Upper lobe of right lung (tissue), 1 donor: ENCODE data around the gene ZNRD2. TPM values are rescaled to one million over a fixed set of nuclear protein-coding genes. Genes with fewer than 3 reads are reported as not detected.

Experiments used
- ATAC-seq: fragments of 200-7000 bp; cut with Tn5 transposase; one replicate; pipeline ENCODE4 v1.9.1; 2020; ENCODE audit warnings: mild to moderate bottlenecking, moderate library complexity
- DNase-seq: peaks from one replicate; pipeline ENCODE4 v3.0.0-alpha.2; 2020
- H3K27ac ChIP-seq: fragments of 200-600 bp; one replicate; pipeline ENCODE4 v1.8.0; 2022
- H3K27me3 ChIP-seq: fragments of 200-600 bp; one replicate; pipeline ENCODE4 v1.8.0; 2022; ENCODE audit warnings: mild to moderate bottlenecking
- H3K36me3 ChIP-seq: fragments of 200-600 bp; one replicate; pipeline ENCODE4 v1.8.0; 2022
- H3K4me1 ChIP-seq: fragments of 200-600 bp; one replicate; pipeline ENCODE4 v1.8.0; 2022
- H3K4me3 ChIP-seq: fragments of 200-600 bp; one replicate; pipeline ENCODE4 v1.8.0; 2022; ENCODE audit warnings: mild to moderate bottlenecking
- H3K9me3 ChIP-seq: fragments of 200-600 bp; one replicate; pipeline ENCODE4 v1.8.0; 2022
- CTCF ChIP-seq: fragments of 200-600 bp; IDR thresholded peaks from one replicate; pipeline ENCODE4 v1.8.0; 2022; ENCODE audit warnings: antibody characterized with exemption
- intact Hi-C: fragments of 100-400 bp; cut with DNase I; formaldehyde crosslinking; loops from one replicate; pipeline ENCODE4 v1.11.0; 2022
- total RNA-seq: library from RNA; stranded (reverse); fragmentation: NEBNext Ultra II Directional; extraction: Animal tissue kit (Norgen Biotek cat#: 25700); gene quantifications from one replicate; pipeline ENCODE4 v1.2.1, GENCODE V29; 2021
- donor health status: DM: no; HTN: yes; CAD: no; lungs with severe emphysema.

Gene ZNRD2
- total RNA-seq, 1 donor from 2014 or later, result 24.0 TPM

DNA sequence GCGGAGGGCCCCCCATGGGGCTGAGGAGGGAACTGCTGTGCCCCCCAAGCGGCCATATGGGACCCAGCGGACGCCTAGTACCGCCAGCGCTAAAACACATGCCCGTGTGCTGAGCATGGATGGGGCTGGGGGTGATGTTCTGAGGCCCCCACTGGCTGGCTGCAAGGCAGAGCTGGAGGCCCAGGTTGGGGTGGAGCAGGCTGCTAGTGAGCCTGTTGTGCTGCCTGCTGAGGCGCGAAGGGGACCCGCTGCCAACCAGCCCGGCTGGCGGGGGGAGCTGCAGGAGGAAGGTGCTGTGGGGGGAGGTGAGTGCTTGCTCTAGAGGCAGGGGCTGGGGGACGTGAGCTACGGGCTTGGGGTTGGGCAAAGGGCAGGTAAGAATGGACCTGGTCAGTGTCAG is 48.5 kb downstream of the ZNRD2 start:
- DNase-seq (no peak), ATAC-seq (no peak)
- no peak for TF ChIP-seq CTCF
- Histone ChIP-seq H3K36me3 (peaks cover 50% of the 10 kb centered on the region), H3K27ac (no peak overlapping the region), H3K4me1 (peaks cover 12% of the 10 kb centered on the region), H3K9me3 (no peaks in the 10 kb centered on the region), H3K4me3 (no peak overlapping the region), H3K27me3 (no peaks in the 10 kb centered on the region)
- intact Hi-C loops, result no loop called here

DNA sequence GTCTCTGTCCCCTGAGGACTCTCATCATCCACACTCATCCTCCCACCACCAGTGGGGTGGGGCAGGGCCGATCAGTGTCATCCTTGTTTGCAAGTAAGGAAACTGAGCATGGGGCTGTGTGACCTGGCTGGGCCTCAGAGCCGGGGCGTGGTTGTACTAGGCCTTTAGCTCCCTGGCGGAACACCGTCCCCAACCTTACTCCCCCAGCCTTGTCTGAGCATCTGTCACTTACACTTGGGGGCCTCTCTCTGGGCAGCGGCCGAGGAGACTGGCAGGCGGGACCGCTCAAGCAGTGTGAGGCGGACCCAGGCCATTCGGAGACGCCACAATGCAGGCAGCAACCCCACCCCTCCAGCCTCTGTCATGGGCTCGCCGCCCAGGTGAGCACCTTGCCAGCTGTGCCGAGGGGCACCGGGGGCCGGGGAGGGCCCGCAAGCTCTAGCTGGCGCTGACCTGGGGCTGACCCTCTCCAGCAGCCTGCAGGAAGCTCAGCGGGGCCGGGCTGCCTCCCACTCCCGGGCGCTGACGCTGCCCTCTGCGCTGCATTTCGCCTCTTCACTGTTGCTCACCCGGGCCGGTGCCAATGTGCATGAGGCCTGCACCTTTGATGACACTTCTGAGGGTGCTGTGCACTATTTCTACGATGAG is 49.1 kb downstream of the ZNRD2 start:
- DNase-seq, result no peak
- H3K27me3 ChIP-seq, result no peaks in the 10 kb centered on the region
- no peak overlapping the region for H3K4me3 ChIP-seq
- no peak for ATAC-seq
- H3K9me3 ChIP-seq, result no peaks in the 10 kb centered on the region
- H3K4me1 ChIP-seq, result peaks cover 12% of the 10 kb centered on the region
- H3K36me3 ChIP-seq, result peaks cover 56% of the 10 kb centered on the region
- H3K27ac ChIP-seq, result no peak overlapping the region
- intact Hi-C loops, result no loop called here
- no peak for TF ChIP-seq CTCF

DNA sequence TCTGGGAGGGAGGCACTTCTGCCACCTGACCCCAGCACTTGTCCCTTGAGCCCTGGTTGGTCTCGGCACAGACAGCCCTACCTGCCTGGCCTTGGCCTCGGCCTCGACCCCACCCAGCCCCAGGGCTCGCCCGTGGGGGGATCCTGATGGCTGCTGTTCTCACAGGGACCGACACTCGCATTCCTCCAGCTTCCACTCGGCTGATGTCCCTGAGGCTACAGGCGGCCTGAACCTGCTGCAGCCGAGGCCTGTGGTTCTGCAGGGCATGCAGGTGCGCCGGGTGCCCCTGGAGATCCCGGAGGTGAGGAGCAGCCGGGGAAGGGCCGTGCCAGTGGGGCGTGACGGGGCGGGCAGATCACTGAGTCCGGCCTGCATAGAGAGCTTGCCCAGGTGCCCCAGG is 50.4 kb downstream of the ZNRD2 start:
- DNase-seq, result no peak
- Histone ChIP-seq H3K9me3 (no peaks in the 10 kb centered on the region), H3K27ac (no peak overlapping the region), H3K4me3 (no peak overlapping the region), H3K27me3 (no peaks in the 10 kb centered on the region), H3K4me1 (peaks cover 12% of the 10 kb centered on the region), H3K36me3 (peaks cover 69% of the 10 kb centered on the region)
- ATAC-seq, result peak; percentile 40
- no peak for TF ChIP-seq CTCF
- intact Hi-C loops, result no loop called here

DNA sequence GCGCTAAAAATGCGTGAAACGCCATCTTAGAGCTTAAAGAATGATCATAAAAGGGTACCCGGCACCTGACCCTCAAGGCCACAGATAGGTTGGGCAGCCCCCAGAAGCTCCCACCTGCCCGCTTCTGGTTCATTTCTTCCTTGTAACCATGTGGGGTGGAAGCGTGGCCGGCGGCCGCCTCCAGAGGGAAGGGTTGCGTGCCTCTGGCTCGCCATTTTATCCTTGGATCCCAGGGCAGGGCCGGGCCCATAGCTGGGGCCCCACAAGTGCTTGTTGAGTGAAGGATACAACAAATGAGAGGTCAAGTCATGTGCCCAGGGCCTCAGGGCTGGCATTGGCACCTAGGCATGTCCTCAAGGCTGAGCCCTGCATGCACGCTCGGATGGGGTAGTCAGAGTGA is 51.2 kb downstream of the ZNRD2 start:
- no peak overlapping the region for H3K27ac ChIP-seq
- intact Hi-C loops, result no loop called here

More for the DNA sequence above, 51.2 kb downstream of the ZNRD2 start:
- H3K4me1 ChIP-seq, result peaks cover 9% of the 10 kb centered on the region
- no peaks in the 10 kb centered on the region for H3K9me3 ChIP-seq
- H3K27me3 ChIP-seq, result no peaks in the 10 kb centered on the region
- peak; percentile 33 for ATAC-seq
- TF ChIP-seq CTCF, result no peak
- DNase-seq, result no peak
- peaks cover 75% of the 10 kb centered on the region for H3K36me3 ChIP-seq
- no peak overlapping the region for H3K4me3 ChIP-seq

Other genes with a start within 250 kb of the ZNRD2 start
- gene DPF2, start 236.6 kb upstream of the ZNRD2 start, total RNA-seq, result 53.7 TPM
- gene TIGD3, start 215.7 kb upstream of the ZNRD2 start, total RNA-seq, result 0.43 TPM
- 11.5 TPM for gene SLC25A45, start 187.8 kb upstream of the ZNRD2 start, total RNA-seq
- gene FRMD8, start 183.8 kb upstream of the ZNRD2 start, total RNA-seq, result 37.1 TPM
- gene NEAT1, start 147.7 kb upstream of the ZNRD2 start, total RNA-seq, result 1,120 TPM
- gene MALAT1, start 71.4 kb upstream of the ZNRD2 start, total RNA-seq, result 11,917 TPM
- gene SCYL1, start 45.4 kb upstream of the ZNRD2 start, total RNA-seq, result 74.4 TPM
- gene LTBP3, start 12.1 kb upstream of the ZNRD2 start, total RNA-seq, result 128 TPM
- gene FAM89B, start 2.1 kb downstream of the ZNRD2 start, total RNA-seq, result 44.1 TPM
- gene EHBP1L1, start 5.6 kb downstream of the ZNRD2 start, total RNA-seq, result 88.3 TPM
- 1.3 TPM for gene KCNK7, start 25.3 kb downstream of the ZNRD2 start, total RNA-seq
- gene MAP3K11, start 43.7 kb downstream of the ZNRD2 start, total RNA-seq, result 106 TPM
- gene PCNX3, start 45.3 kb downstream of the ZNRD2 start, total RNA-seq, result 34.0 TPM
- gene SIPA1, start 67.6 kb downstream of the ZNRD2 start, total RNA-seq, result 86.5 TPM
- gene RELA, start 92.4 kb downstream of the ZNRD2 start, total RNA-seq, result 68.2 TPM
- gene KAT5, start 141.8 kb downstream of the ZNRD2 start, total RNA-seq, result 77.5 TPM
- gene RNASEH2C, start 150.3 kb downstream of the ZNRD2 start, total RNA-seq, result 42.5 TPM
- gene AP5B1, start 210.5 kb downstream of the ZNRD2 start, total RNA-seq, result 35.6 TPM
- 2.7 TPM for gene OVOL1, start 216.6 kb downstream of the ZNRD2 start, total RNA-seq